Hair follicle dermal papilla cell (primary cell): ENCODE results near the gene SERPINB3. TPM values are rescaled to one million over a fixed set of nuclear protein-coding genes. Genes with fewer than 3 reads are reported as not detected.

ENCODE experiments used
- total RNA-seq: library from RNA; depleted of rRNA; stranded (reverse); fragments of >200 nt; gene quantifications from 2 replicates; pipeline ENCODE4 v1.2.3, GENCODE V29; 2012

The SERPINB3 gene
- not detected in 2 replicates for total RNA-seq

GRCh38 chr18:63661750-63662149, at the start of gene SERPINB3:
SERPINB3 (minus strand) TSS chr18:63661893; CDS start chr18:63661216, 677 bp downstream.

GRCh38 chr18:63702660-63703059, 41.0 kb upstream of the SERPINB3 start, which contains the start of gene SERPINB11:
SERPINB11 (plus strand) TSS chr18:63702960; CDS start chr18:63710194, 7,234 bp downstream.

GRCh38 chr18:63644142-63644541, 17.6 kb downstream of the SERPINB3 start, which contains the start of gene SERPINB4:
SERPINB4 (minus strand) TSS chr18:63644256; CDS start chr18:63643577, 679 bp downstream.

Other genes starting within 250 kb of the SERPINB3 start
- 47.4 and 47.5 TPM in 2 replicates for gene VPS4B, start 239.4 kb downstream of the SERPINB3 start, total RNA-seq
- 0.65 and 1.1 TPM in 2 replicates for gene SERPINB5, start 184.9 kb downstream of the SERPINB3 start, total RNA-seq
- gene SERPINB12, start 119.5 kb downstream of the SERPINB3 start, total RNA-seq, result 0.32 TPM in 1 of 2 replicates, not detected in the other
- gene SERPINB13, start 74.5 kb downstream of the SERPINB3 start, total RNA-seq, result not detected in 2 replicates
- not detected in 2 replicates for gene SERPINB4, start 17.6 kb downstream of the SERPINB3 start, total RNA-seq
- gene SERPINB11, start 41.1 kb upstream of the SERPINB3 start, total RNA-seq, result not detected in 2 replicates
- gene SERPINB7, start 113.5 kb upstream of the SERPINB3 start, total RNA-seq, result 19.6 and 24.3 TPM in 2 replicates
- 18.2 and 19.6 TPM in 2 replicates for gene SERPINB2, start 225.8 kb upstream of the SERPINB3 start, total RNA-seq
- 0.16 TPM in 1 of 2 replicates, not detected in the other for gene SERPINB10, start 246.1 kb upstream of the SERPINB3 start, total RNA-seq